ENCODE measurements around the gene ACOT7.

Gene ACOT7

GRCh38 chr1:6307099-6307498, 86.5 kb downstream of the ACOT7 start:
- no peak for DNase-seq

GRCh38 chr1:6303397-6304012, 90.1 kb downstream of the ACOT7 start:
- no peak for DNase-seq

GRCh38 chr1:6302568-6302967, 91.0 kb downstream of the ACOT7 start:
- DNase-seq, result no peak

GRCh38 chr1:6301526-6301925, 92.0 kb downstream of the ACOT7 start:
- DNase-seq, result no peak

GRCh38 chr1:6300342-6301048, 93.1 kb downstream of the ACOT7 start:
- no peak for DNase-seq

GRCh38 chr1:6299557-6300165, 93.9 kb downstream of the ACOT7 start:
- no peak for DNase-seq

- DNase-seq, result no peak
Observed at GRCh38 chr1:6298940-6299465, 94.6 kb downstream of the ACOT7 start.

GRCh38 chr1:6298530-6298929, 95.0 kb downstream of the ACOT7 start:
- DNase-seq, result no peak

GRCh38 chr1:6295910-6296309, 97.7 kb downstream of the ACOT7 start:
- DNase-seq, result no peak

GRCh38 chr1:6294890-6295556, 98.5 kb downstream of the ACOT7 start:
- no peak for DNase-seq

GRCh38 chr1:6294080-6294889, 99.3 kb downstream of the ACOT7 start:
- no peak for DNase-seq

GRCh38 chr1:6292102-6292501, 101.5 kb downstream of the ACOT7 start:
- DNase-seq, result no peak

GRCh38 chr1:6288665-6289064, 104.9 kb downstream of the ACOT7 start:
- no peak for DNase-seq

- DNase-seq, result no peak
Observed at GRCh38 chr1:6288026-6288425, 105.5 kb downstream of the ACOT7 start.

- DNase-seq, result no peak
Observed at GRCh38 chr1:6287431-6287886, 106.1 kb downstream of the ACOT7 start.

- no peak for DNase-seq
Observed at GRCh38 chr1:6287029-6287428, 106.5 kb downstream of the ACOT7 start.

GRCh38 chr1:6286266-6286665, 107.3 kb downstream of the ACOT7 start:
- no peak for DNase-seq

- no peak for DNase-seq
Observed at GRCh38 chr1:6285336-6285735, 108.2 kb downstream of the ACOT7 start.

- no peak for DNase-seq
Observed at GRCh38 chr1:6282577-6283270, 110.8 kb downstream of the ACOT7 start.

- no peak for DNase-seq
Observed at GRCh38 chr1:6281511-6282402, 111.8 kb downstream of the ACOT7 start.

Measured in GDM1 (cell line).